ENCODE results near the gene NFATC2IP.

Gene NFATC2IP

DNA sequence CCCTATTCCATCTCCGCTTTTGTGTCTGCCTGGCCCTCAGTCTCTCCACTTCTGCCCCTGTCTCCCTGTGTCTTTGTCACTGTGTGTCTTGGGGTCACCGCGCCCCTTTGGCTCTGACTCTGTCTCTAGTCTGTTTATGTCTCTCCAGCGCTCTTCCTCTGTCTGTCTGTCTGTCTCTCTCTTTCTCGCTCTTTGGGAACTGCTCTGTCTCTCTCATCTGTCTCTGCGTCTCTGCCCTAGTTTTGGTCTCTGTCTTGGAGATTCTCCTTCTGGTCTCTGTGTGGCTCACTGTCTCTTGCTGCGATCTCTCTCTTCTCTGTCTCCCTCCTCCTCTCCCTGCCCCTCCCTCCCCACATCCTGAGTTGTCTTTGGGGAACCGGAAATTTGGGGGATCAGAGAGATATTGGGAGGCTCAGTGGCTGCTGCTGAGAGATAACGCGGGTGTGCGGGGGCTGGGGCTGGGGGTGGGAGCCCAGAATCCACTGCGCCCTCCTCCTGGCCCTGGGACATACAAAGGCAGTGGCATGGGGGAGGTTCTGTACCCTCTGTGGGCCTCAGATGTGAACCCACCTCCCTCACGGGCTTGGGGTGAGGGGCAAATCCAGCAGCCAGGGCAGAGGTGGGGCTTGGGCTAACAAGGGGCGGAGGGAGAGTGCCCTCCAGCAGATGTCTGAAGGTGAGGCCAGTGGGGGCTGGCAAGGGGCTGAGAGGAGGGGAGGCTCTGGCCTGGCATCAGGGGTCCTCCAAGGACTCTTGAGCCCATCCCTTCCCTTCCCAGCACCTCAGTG, 58.5 kb downstream of the NFATC2IP start:
- no peak overlapping the region for H2AFZ ChIP-seq
- H3K4me1 ChIP-seq = no peaks in the 10 kb centered on the region
- H3K79me2 ChIP-seq = no peaks in the 10 kb centered on the region
- no peak overlapping the region for H3K27ac ChIP-seq
- H3K9ac ChIP-seq = no peak overlapping the region
- no peaks in the 10 kb centered on the region for H3K27me3 ChIP-seq (ENCODE audit: control insufficient read depth, insufficient read depth, low read length)
- H3K9me3 ChIP-seq (ENCODE audit: control insufficient read depth, low read length) = no peaks in the 10 kb centered on the region
- TF ChIP-seq, protein P1, sequence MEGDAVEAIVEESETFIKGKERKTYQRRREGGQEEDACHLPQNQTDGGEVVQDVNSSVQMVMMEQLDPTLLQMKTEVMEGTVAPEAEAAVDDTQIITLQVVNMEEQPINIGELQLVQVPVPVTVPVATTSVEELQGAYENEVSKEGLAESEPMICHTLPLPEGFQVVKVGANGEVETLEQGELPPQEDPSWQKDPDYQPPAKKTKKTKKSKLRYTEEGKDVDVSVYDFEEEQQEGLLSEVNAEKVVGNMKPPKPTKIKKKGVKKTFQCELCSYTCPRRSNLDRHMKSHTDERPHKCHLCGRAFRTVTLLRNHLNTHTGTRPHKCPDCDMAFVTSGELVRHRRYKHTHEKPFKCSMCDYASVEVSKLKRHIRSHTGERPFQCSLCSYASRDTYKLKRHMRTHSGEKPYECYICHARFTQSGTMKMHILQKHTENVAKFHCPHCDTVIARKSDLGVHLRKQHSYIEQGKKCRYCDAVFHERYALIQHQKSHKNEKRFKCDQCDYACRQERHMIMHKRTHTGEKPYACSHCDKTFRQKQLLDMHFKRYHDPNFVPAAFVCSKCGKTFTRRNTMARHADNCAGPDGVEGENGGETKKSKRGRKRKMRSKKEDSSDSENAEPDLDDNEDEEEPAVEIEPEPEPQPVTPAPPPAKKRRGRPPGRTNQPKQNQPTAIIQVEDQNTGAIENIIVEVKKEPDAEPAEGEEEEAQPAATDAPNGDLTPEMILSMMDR (IDR thresholded peaks at IDR 0.05) = no peak
- H3K4me3 ChIP-seq (ENCODE audit: low read depth, low read length) = no peak overlapping the region
- H3K36me3 ChIP-seq (ENCODE audit: control insufficient read depth, insufficient read depth, low read length) = no peaks in the 10 kb centered on the region
- no peak overlapping the region for H3K4me2 ChIP-seq (ENCODE audit: low read length)

DNA sequence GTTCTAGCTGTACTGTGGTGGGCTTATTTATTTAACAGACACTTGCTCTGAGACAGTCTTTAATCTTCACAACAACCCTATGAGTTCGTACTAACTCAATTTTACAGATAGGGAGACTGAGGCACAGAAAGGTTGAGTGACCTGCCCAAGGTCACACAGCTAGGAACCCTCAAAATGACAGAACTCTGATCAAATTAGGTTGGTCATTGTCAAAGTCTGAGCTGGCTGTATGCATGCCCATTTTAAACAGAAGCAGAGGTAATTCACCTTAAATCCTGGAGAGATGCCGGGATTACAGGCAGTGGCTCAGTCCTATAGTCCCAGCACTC, 59.1 kb downstream of the NFATC2IP start:
- TF ChIP-seq, protein P1 (IDR thresholded peaks at IDR 0.05) = no peak
- H3K27ac ChIP-seq = no peak overlapping the region
- no peak overlapping the region for H3K4me3 ChIP-seq (ENCODE audit: low read depth, low read length)
- H3K36me3 ChIP-seq (ENCODE audit: control insufficient read depth, insufficient read depth, low read length) = no peaks in the 10 kb centered on the region
- no peak overlapping the region for H3K9ac ChIP-seq
- no peaks in the 10 kb centered on the region for H3K4me1 ChIP-seq
- no peaks in the 10 kb centered on the region for H3K27me3 ChIP-seq (ENCODE audit: control insufficient read depth, insufficient read depth, low read length)
- H3K9me3 ChIP-seq (ENCODE audit: control insufficient read depth, low read length) = no peaks in the 10 kb centered on the region
- no peaks in the 10 kb centered on the region for H3K79me2 ChIP-seq
- no peak overlapping the region for H2AFZ ChIP-seq
- no peak overlapping the region for H3K4me2 ChIP-seq (ENCODE audit: low read length)

- Histone ChIP-seq H3K36me3 (ENCODE audit: control insufficient read depth, insufficient read depth, low read length) (no peaks in the 10 kb centered on the region), H3K9ac (no peak overlapping the region), H3K27ac (no peak overlapping the region), H3K4me3 (ENCODE audit: low read depth, low read length) (no peak overlapping the region), H3K4me2 (ENCODE audit: low read length) (no peak overlapping the region), H2AFZ (no peak overlapping the region), H3K9me3 (ENCODE audit: control insufficient read depth, low read length) (no peaks in the 10 kb centered on the region), H3K27me3 (ENCODE audit: control insufficient read depth, insufficient read depth, low read length) (no peaks in the 10 kb centered on the region), H3K79me2 (no peaks in the 10 kb centered on the region), H3K4me1 (no peaks in the 10 kb centered on the region)
- TF ChIP-seq, protein P1 (IDR thresholded peaks at IDR 0.05) = no peak
Observed at GRCh38 chr16:29011112-29011511, 60.4 kb downstream of the NFATC2IP start.

GRCh38 chr16:29011851-29012250, 61.1 kb downstream of the NFATC2IP start:
- no peaks in the 10 kb centered on the region for H3K9me3 ChIP-seq (ENCODE audit: control insufficient read depth, low read length)
- no peak overlapping the region for H3K4me3 ChIP-seq (ENCODE audit: low read depth, low read length)
- H2AFZ ChIP-seq = no peak overlapping the region
- no peaks in the 10 kb centered on the region for H3K36me3 ChIP-seq (ENCODE audit: control insufficient read depth, insufficient read depth, low read length)
- H3K9ac ChIP-seq = no peak overlapping the region
- H3K79me2 ChIP-seq = no peaks in the 10 kb centered on the region
- H3K27me3 ChIP-seq (ENCODE audit: control insufficient read depth, insufficient read depth, low read length) = no peaks in the 10 kb centered on the region
- H3K4me2 ChIP-seq (ENCODE audit: low read length) = no peak overlapping the region
- no peak overlapping the region for H3K27ac ChIP-seq
- TF ChIP-seq, protein P1 (IDR thresholded peaks at IDR 0.05) = no peak
- no peaks in the 10 kb centered on the region for H3K4me1 ChIP-seq
